HL-60/S4 treated with phorbol 12-myristate 13-acetate at 8.2 ng/mL for 4 days and 3 days (cell line): ENCODE measurements around the gene POPDC2.

Experiments used
- in situ Hi-C: fragments of 300-500 bp; cut with MboI; formaldehyde crosslinking; loops from 2 replicates; pipeline ENCODE4 v1.15.0; 2022; ENCODE audit warnings: low sequenced_read_pairs

POPDC2 gene

DNA sequence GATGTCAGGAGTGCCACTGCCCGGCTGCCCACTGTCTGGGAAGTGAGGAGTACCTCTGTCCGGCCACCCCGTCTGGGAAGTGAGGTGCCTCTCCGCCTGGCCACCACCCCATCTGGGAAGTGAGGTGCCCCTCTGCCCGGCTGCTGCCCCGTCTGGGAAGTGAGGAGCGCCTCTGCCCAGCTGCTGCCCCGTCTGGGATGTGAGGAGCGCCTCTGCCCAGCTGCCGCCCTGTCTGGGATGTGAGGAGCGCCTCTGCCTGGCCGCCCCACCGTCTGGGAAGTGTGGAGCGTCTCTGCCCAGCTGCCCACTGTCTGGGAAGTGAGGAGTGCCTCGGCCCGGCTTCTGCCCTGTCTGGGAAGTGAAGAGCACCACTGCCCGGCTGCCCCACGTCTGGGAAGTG, 13.5 kb upstream of the POPDC2 start:
- in situ Hi-C loops = no loop called here

DNA sequence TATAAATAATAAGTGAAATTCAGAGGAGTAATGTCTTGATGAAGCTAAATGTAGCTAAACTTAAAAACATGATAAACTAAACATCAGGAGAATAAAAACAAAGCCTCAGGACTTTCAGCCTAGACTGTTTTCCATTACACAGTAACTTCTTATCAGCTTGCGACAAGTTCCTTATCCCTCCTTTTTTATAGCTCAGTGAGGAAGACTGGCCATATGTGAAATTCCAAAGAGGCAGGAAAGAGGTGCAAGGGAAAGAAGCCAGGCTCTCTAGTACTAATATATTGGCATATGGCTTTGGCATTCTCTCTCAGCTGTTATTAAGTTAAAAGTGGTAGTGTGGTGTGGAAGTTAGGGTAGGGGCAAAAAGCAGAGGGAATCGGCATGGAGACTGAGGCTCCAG, 12.4 kb upstream of the POPDC2 start:
- in situ Hi-C loops = no loop called here

DNA sequence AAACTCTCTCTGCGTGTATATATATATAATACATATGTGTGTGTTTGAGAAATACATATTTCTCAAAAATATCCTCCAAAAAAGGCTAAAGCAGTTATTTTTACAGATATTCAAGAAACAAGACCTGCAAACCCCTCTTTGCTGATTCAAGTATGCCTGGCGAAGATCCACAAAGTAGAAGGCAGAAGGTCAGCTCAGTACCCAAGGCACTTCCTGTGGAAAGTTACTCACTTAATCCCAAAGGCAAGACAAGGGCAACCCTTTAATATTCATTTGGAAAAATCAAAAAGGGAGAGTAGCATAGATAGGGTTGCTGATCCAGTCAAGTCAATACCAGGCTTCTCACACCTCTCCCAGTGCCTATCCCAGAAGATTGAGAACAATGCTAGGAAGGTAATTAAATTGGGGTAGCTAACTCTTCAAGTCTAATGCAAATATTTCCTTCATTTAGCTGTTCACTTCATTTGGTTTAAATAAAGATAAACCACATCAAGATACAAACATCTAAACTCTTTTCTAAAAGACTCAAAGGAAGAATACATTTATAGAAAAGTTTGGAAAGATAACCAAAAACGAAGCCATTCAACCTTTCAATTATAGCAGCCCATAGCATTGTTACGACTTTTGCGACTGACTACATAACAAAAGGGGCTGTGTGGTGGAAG, 9.6 kb upstream of the POPDC2 start:
- in situ Hi-C loops = no loop called here

DNA sequence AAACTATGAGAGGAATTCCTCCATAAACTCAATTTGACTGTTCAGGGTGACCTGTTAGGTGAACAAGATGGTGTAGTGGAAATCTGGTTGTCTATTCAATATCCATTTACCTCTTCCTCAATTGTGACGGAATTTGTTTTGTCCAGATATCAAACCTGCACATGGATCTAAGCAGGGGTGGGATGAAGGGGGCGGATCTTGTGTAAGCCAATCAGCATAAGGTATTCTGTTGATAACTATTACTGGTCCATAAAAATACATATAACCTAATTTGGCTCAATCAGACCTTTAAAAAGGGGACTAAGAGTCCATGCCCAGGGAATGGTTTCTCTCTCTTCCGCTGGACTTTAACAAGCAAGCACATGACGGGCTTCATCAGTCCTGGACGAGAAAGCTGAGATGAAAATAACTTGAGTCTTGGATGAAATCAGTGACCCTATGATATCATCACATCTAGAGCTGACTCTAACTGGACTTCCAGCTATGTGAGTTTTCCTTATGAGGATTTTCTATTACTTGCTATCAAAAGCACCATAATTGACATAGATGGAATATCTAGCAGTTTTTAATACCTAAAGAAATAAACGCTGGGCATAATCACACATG, 5.7 kb upstream of the POPDC2 start:
- in situ Hi-C loops = no loop called here

DNA sequence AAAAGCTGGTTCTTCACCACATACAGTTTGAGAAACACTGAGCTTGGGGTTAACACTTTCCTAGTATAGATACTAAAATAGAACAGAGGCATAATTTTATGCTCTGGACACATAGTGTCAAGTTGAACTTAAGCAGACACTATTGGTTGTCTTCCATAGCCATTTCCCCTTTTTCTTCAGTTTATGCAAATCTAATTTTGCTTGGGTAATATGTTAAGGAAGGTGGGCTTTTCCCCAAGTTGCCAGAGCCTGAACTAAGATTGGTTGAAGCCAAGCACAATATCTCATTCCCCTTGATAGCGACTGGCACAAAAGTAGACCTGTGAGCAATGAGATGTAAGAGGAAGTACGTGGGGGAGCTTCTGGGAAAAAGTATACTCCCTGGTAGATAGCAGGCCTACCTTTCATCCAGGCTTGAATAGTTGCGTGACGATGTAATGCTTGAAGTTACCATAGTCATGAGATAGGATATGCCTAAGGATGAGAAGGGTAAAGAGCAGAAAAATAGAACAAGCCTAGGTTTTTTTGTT, 4.5 kb upstream of the POPDC2 start:
- in situ Hi-C loops = no loop called here

DNA sequence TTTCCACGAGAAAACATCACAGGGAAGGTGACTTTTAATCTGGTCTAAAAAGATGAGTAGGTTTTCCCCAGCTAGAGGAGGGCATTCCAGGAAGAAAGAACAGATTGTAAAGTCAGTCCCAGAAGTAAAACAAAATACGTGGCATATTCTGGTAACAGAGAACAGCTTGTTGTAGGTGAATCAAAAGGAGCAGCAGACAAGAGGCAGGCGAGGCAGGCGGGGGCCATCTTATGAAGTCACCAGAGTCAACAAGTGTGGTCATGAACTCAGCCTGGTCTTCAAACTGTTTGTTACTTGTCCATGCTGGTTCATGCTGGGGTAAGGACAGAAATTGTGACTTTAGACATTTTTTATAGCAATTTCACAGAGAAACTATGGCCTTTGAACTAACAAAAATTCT, 4.0 kb upstream of the POPDC2 start:
- in situ Hi-C loops = no loop called here

DNA sequence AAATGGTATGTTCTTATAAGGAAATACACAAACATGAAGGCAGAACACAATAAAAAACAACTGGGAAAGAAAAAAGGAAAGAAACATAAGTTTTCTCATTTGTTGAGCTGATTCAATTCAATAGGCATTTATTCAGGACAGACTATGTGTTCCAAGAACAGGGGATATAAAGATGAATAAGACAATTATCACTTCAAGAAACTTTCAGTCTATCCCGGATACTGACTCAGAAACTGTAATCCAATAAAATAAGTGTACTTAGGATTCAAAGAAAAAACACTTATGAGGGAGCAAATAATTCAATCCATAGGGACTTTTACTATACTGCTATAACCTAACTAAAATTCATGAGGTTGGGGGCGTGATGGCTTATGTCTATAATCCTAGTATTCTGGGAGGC, 3.5 kb upstream of the POPDC2 start:
- in situ Hi-C loops = no loop called here

DNA sequence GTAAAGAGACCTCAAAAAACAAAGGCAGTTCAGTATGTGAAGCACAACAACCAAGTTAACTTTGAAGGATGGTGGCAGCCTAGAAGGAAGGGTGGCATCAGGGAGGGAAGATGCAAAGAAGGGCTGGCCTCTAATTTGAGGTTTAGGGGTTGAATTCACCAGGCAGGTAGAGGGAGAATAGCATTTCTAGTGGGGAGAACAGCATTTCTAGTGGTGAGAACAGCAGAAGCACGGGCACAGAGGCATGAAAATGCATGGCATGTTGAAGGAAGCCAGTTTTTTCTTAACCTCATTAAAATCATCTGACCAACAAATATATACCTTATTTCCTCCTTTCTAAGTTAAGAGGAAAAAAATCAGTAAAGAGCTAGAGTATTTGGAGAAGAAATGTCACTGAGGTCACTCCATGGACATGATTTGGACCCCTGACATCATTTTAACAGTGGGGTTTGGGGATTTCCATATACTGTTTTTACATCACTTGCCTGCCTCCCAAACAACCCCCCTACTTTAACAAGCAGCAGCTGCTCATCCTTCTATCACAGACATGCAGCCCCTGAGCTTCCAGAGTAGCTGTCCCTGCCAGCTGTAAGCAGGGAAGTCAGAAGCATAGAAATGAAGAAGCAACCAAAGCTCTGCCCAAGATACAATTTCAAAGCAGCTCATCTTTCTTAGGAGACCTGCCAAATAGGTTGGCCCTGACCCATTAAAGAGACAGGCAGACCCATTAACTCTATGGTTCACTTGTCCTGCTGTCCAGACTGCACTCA, 2.4 kb upstream of the POPDC2 start:
- in situ Hi-C loops = no loop called here

DNA sequence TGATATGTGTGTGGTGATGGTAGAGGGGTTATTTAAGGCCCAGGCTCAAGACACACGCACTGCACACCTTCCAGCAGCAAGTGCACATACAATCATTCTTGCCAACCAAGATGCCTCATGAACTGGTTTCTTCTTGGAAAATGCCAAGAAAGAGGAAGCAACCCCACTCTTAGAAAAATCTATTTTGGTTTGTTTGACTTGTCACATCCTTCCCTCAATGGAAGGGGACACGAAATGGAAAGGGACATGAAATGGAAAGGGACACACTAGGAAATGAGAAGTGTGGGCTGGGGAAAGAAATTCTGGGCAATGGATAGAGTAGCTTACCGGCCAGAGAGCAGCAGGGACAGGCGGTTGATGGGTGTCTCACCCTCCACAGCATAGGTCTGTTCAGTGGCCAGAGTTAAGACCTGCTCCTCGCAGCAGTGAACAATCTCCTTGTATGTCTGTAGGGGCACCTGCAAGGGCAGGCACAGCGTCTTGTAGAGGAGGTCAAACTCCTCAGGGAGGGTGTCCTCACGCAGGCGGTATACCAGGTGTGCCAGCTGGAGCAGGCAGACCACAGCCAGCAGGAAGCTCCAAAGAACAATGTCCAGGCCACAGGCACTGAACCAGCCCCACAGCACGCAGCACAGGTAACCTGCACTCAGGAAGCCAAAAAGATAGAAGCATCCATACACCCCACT, 640 bp downstream of the POPDC2 start:
- in situ Hi-C loops = no loop called here

DNA sequence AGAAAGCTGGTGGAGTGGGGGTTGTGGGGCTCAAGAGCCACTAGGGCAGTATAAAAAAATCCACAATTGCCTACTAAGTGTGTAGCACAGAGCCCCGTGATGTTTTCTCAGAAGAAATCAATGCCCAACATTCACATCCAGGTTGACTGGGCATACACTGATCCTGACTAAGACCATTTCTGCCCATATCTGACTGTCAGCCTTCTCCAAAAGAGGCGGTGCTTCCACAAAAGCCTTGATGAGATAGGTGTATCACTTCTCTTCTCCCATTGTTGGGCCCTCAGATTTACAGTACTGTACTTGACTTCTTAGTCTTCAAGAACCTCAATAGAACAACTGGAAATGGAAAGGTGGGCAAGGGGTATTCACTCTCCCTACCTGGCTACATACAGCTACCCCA, 1.4 kb downstream of the POPDC2 start:
- in situ Hi-C loops = no loop called here

DNA sequence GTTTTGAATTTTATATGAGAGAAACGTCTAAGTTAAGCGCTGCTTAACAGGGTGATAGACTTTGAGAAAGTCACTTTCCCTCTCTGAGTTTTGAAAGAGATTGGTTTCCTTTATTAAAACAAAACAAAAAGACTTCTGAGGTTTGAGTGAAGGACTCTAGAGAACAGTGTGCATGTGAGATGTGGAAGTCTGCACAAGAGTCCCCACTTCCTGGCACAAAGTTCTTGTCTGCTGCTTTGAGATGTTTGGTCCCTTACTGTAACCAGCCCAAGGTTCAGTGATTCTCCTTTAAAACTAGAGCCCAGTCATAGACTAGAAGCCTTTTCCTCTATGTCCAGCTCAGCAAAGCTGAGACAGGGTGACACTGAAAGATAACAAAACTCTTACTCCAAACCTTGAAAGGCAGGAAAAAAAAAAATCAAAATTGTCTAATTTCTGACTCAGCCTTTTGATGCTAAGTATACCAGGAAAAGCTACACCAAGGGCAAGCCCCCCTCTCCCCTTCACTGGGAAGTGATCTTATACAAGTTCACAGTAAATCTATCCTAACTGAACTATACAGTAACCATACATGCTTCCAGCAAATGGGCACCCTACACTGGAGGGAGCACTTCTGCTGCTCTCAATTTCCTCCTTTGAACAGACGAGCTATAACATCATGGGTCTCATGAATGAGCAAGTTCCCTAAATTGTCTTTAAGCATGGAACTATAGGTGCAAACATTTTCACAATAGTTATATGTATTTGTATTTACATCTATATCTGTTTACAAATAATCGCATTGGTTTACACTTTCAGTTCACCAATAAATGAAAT, 2.3 kb downstream of the POPDC2 start:
- in situ Hi-C loops = no loop called here

DNA sequence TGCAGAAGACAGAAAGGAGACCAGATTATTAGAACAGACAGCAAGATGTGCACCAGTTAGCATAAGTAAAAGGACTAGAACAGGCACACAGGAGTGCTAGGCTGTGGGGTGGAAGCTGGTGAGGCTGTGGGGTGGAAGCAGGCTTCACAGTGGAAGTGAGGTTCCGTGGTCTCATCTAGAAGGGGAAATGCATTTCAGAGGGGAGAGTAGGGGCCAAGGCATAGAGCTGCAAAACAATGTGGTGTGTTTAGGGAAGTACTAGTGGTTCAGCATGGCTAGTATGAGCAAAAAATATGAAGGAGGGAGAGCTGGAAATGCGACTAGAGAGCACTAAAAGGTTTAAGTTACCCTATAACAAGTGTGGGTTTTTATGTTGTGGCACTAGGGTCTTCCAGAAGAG, 6.5 kb downstream of the POPDC2 start:
- in situ Hi-C loops = no loop called here

DNA sequence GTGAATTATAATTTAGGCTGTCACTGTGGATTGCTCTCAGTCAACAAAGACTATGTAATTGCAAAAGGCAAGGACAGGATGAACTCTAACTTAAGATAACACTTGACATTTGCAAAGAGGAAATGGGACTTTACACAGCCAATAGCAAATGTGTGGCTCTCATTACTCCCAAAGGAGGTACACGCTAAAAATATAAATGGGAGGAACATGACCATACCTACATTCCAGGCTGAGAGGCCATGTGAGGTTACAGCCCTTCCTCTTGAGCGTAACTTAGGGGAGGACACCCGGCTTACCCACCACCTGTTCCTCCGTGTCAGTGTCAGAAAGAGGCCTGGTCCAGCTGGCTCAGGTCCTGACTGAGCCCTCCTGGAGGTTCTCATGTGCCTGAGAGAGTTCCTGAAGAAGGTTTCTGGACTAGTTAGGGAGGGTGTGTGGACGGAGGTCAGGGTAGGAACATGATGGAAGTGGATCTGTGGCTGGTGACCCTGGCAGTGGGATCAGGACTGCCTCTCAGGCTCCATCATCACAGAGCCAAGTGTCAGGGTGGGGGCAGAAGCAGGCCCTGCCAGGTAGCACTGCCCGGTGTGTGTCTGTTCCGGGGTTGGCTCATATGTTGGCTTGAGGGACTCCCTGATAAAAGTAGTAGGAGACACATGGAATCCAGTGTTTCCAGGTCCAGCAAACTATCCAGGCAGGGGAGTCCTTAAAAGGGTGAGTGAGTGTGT, 7.9 kb downstream of the POPDC2 start:
- in situ Hi-C loops = no loop called here

DNA sequence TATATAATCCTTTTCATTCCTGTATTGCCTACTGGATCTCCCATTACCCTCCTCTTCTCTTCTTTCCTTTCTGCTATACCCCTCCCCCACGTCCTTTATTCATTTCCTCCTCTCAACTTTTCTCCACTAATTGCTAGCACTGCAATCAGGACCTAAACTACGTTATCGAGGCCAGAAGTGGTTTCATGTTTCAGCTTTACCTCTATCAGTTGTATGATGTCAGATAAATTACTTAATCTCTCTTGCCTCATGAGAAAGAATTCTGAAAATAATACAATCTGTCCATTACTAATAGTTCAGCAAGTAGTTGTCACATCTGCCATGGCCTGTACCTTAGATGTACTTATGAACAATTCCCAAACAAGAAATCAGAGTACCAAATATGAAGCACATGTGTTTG, 10.6 kb downstream of the POPDC2 start:
- in situ Hi-C loops = no loop called here

DNA sequence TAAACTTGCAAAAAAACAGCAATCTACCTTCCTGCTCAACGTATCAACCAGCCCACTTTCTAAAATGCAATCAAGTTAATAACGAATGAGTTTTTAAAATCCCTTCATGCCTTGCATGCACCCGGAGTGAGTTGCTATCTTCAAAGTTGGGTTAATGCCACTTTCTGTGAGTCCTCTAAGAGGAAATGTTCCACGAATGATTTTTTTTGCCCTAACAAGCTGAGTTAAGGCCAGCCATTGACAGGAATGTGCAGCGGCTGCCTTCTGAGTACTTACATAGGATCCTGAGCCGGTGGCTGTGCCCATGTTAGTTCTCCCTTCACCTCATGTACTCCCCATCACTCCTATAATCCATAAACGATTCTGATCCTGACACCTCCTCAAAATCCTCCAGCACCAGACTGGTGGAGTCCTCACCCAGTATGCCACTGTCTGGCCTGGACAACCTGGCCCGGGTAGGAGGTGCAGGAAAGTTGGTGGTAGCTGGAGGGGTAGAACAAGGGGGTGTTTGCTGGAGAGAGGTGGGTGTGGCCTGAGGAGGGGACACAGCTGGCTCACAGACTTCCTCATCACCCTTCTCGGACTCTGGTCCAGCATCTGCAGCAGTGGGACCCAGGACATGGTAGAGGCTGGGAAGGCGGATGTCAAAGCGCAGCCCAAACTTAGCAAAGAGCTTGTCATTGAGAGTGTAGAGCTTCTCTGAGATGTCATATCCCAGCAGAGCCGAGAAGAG, 12.4 kb downstream of the POPDC2 start:
- in situ Hi-C loops = no loop called here

DNA sequence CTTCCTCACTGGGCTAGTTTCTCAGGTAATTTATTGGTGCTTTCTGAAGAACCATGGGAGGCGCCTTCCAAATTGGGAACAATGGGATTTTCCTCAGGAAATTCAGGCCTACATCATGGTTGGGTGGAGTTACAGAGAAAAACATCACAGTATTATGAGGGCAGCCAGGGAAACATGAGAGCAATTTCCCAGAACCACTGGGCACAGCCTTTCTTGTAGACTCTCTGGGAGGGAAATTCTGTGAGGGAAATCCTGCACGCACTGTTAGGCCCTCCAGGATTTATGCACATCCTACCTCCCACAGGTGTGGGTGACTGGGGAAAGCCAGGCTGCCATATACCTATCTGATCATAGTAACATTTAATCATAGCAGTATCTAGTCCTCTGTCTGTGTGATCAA, 13.2 kb downstream of the POPDC2 start:
- in situ Hi-C loops = no loop called here

DNA sequence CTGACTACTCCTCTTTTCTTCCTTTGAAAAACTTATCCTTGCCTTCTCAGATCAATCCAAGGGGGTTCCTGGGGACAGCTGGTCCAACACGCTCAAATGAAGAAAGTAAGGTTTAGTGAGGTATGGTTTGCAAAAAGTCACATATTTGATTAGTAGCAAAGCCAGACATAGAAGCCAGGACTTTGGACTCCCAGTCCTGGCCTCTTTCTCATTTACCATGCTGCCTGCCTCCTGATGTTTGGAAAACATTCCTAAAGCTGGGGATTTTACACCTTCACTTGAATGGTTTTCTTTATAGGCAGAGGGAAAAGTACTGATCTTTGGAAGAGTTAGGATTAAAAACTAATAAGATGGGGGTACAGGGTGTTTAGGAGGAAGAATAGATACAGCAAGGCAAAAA, 14.6 kb downstream of the POPDC2 start:
- in situ Hi-C loops = no loop called here

DNA sequence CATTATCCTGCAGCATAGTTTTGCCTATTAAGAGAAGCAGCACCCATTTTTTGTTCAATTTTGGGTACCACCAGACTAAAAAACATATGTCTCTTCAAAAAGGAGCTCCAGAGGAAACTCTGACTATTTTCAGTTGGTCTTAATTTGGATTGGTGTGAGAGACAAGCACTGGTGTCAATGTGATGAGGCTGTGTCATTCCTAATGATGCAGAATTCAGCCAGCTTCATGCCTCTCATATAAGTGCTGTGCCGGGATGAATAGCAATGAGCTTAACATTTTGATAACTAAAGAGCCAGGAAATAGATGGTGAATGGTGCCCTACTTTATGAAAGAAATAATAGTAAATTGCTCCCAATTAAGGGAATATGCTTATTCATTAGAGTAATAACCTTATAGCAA, 15.9 kb downstream of the POPDC2 start:
- in situ Hi-C loops = no loop called here

DNA sequence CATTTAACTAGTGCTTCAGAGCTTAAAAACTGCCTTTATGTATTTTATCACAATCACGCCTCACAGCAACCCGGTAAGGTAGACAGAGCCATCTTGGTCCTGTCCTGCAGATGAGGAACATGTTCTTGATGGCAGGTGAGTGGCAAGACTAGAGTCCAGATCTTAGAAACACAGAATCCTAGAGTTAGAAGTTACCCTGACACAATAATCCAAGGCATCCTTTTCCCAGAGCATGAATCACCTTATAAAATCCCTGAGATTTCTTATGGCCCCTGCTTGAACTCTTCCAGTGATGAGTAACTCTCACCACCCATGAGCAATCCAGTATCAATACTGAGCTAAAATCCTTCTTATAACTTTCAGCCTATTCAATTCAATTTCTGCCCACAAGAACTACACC, 16.9 kb downstream of the POPDC2 start:
- in situ Hi-C loops = no loop called here
